Kidney (tissue), 14 donors: Measurements from ENCODE around the gene NELFB. TPM values are rescaled to one million over a fixed set of nuclear protein-coding genes. Genes with fewer than 3 reads are reported as not detected.
A peak's percentile ranks its signal among the peaks of the same experiment; 100 is the strongest.

ENCODE experiments used
- DNase-seq, 5 donors: peaks; one replicate each; pipeline ENCODE4 v3.0.0-alpha.2; 2013 to 2020
- FAIRE-seq: peaks from 2 replicates; lab custom pipeline; 2012; peaks lifted over from hg19 to GRCh38; lab: Jason Lieb, UNC
- H3K27ac ChIP-seq, 2 donors: one replicate each; pipeline ENCODE4 v1.7.0; 2013; ENCODE audit warnings: low read depth in 2 of 2, low read length in 2 of 2, inconsistent platforms in 1 of 2
- H3K27me3 ChIP-seq: one replicate; pipeline ENCODE4 v1.7.1; 2013; ENCODE audit warnings: low read length, inconsistent platforms; ENCODE audit not compliant: control insufficient read depth, insufficient read depth
- H3K36me3 ChIP-seq, 3 donors: one replicate each; pipeline versions ENCODE4 v1.7.0 to v1.7.1; 2013; ENCODE audit warnings: low read length in 3 of 3, control low read depth in 1 of 3, inconsistent platforms in 1 of 3; ENCODE audit not compliant: insufficient read depth in 3 of 3, control insufficient read depth in 2 of 3
- H3K4me1 ChIP-seq, 3 donors: one replicate each; pipeline versions ENCODE4 v1.7.0 to v1.7.1; 2013; ENCODE audit warnings: low read length in 3 of 3, inconsistent platforms in 1 of 3, low read depth in 1 of 3; ENCODE audit not compliant: control insufficient read depth in 2 of 3, insufficient read depth in 2 of 3
- H3K4me3 ChIP-seq, 3 donors: one replicate each; pipeline versions ENCODE4 v1.7.0 to v1.8.1; 2013; ENCODE audit warnings: low read length in 3 of 3, control low read depth in 1 of 3, inconsistent platforms in 1 of 3
- H3K9ac ChIP-seq, 3 donors: one replicate each; pipeline versions ENCODE4 v1.7.0 to v1.7.1; 2013; ENCODE audit warnings: low read length in 3 of 3, control low read depth in 1 of 3, inconsistent platforms in 1 of 3
- H3K9me3 ChIP-seq, 3 donors: one replicate each; pipeline versions ENCODE4 v1.7.0 to v1.7.1; 2013; ENCODE audit warnings: low read length in 3 of 3, control low read depth in 1 of 3, inconsistent platforms in 1 of 3; ENCODE audit not compliant: control insufficient read depth in 2 of 3, insufficient read depth in 1 of 3
- CTCF ChIP-seq: IDR thresholded peaks from 3 replicates; pipeline ENCODE4 v1.5.1; 2012; ENCODE audit warnings: mild to moderate bottlenecking, moderate library complexity, borderline replicate concordance; ENCODE audit not compliant: insufficient read depth; ENCODE audit errors: extremely low read depth
- intact Hi-C: fragments of 100-400 bp; cut with DNase I; formaldehyde crosslinking; loops from one replicate; pipeline ENCODE4 v1.11.1; 2022
- polyA plus RNA-seq: library from polyadenylated mRNA; stranded (reverse); fragments of 350-450 nt; fragmentation: Illumina TruSeq; extraction: RNeasy Lipid Tissue Mini Kit (QIAGEN cat#74804); gene quantifications from one replicate; pipeline ENCODE4 v1.2.3, GENCODE V29; 2014; ENCODE audit warnings: low read depth, low replicate concordance; ENCODE audit not compliant: insufficient read depth
- total RNA-seq: library from RNA; stranded (reverse); fragmentation: NEBNext Ultra II Directional; extraction: Animal tissue kit (Norgen Biotek cat#: 25700); gene quantifications from one replicate; pipeline ENCODE4 v1.2.1, GENCODE V29; 2021
- donor health status: control.
- donor health status: control.
- donor health status: control.
- donor health status: control.
- donor health status: control.
- donor health status: DM: yes; HTN: yes; CAD: no.
- donor health status: Normal renal cell carcinoma (clear cell type).

The NELFB gene
- total and polyA plus RNA-seq, 2 donors from 2014 or later, result 43.8 to 57.3 TPM

- no peak for DNase-seq
- intact Hi-C loops, result no loop called here
- no peak overlapping the region for H3K27ac ChIP-seq
- peaks cover 0 to 7% (median 0%) of the 10 kb centered on the region in 3 donors for H3K4me1 ChIP-seq
- H3K9ac ChIP-seq, result no peak overlapping the region
- H3K4me3 ChIP-seq, result no peak overlapping the region
- FAIRE-seq, result no peak
- no peak for TF ChIP-seq CTCF
- no peaks in the 10 kb centered on the region for H3K36me3 ChIP-seq
- no peaks in the 10 kb centered on the region for H3K9me3 ChIP-seq
- H3K27me3 ChIP-seq, result no peaks in the 10 kb centered on the region
These were observed 58.3 kb downstream of the NELFB start for GRCh38 chr9:137313326-137313936.

- no peaks in the 10 kb centered on the region for H3K27me3 ChIP-seq
- DNase-seq (peak in 2 of 5 donors; percentile 62 to 70), FAIRE-seq (no peak)
- H3K4me1 ChIP-seq, result peaks cover 0 to 7% (median 0%) of the 10 kb centered on the region in 3 donors
- intact Hi-C loops, result no loop called here
- H3K9me3 ChIP-seq, result no peaks in the 10 kb centered on the region
- no peak overlapping the region for H3K27ac ChIP-seq
- no peaks in the 10 kb centered on the region for H3K36me3 ChIP-seq
- no peak overlapping the region for H3K9ac ChIP-seq
- TF ChIP-seq CTCF, result no peak
- H3K4me3 ChIP-seq, result no peak overlapping the region
These were observed 58.9 kb downstream of the NELFB start for GRCh38 chr9:137313956-137314560.

- no peak for TF ChIP-seq CTCF
- no peak overlapping the region for H3K27ac ChIP-seq
- no peak for FAIRE-seq
- peaks cover 0 to 7% (median 0%) of the 10 kb centered on the region in 3 donors for H3K4me1 ChIP-seq
- no peak overlapping the region for H3K4me3 ChIP-seq
- intact Hi-C loops, result no loop called here
- no peak overlapping the region for H3K9ac ChIP-seq
- peak in 3 of 5 donors; percentile 42 to 82 (median 78) for DNase-seq
- H3K9me3 ChIP-seq, result no peaks in the 10 kb centered on the region
- no peaks in the 10 kb centered on the region for H3K36me3 ChIP-seq
- H3K27me3 ChIP-seq, result no peaks in the 10 kb centered on the region
These were observed 59.7 kb downstream of the NELFB start for GRCh38 chr9:137314561-137315560.
